Measurements from ENCODE around the gene SCAP. TPM values are rescaled to one million over a fixed set of nuclear protein-coding genes. Genes with fewer than 3 reads are reported as not detected.
A peak's percentile ranks its signal among the peaks of the same experiment; 100 is the strongest.

The SCAP gene
- total and polyA plus RNA-seq, 2 of the 13 experiments (the other 11 are each of a cell fraction or from before 2014, with no cell fraction given): 40.4 to 53.3 TPM

- TF ChIP-seq E2F1 (CRISPR knock-in tag; IDR thresholded peaks at IDR 0.05) (no peak), TIGD3 (CRISPR knock-in tag; IDR thresholded peaks at IDR 0.05; ENCODE audit: borderline replicate concordance) (peak; percentile 60; the same call in 1 of the 2 replicates), NFE2L1 (CRISPR knock-in tag; IDR thresholded peaks at IDR 0.05; ENCODE audit: borderline replicate concordance) (no peak), SMAD3 (CRISPR knock-in tag; IDR thresholded peaks at IDR 0.05) (no peak), HNF4A (CRISPR knock-in tag; IDR thresholded peaks at IDR 0.05) (no peak), MXD4 (CRISPR knock-in tag; IDR thresholded peaks at IDR 0.05) (peak; percentile 50; the same call in 1 of the 2 replicates), ZNF777 (CRISPR knock-in tag; IDR thresholded peaks at IDR 0.05) (no peak), ELF3 (CRISPR knock-in tag; IDR thresholded peaks at IDR 0.05) (peak; percentile 69), BRD4 (CRISPR knock-in tag; IDR thresholded peaks at IDR 0.05) (no peak), MXD3 (CRISPR knock-in tag; IDR thresholded peaks at IDR 0.05) (no peak), CENPX (CRISPR knock-in tag; IDR thresholded peaks at IDR 0.05) (no peak), ZNF354B (CRISPR knock-in tag; IDR thresholded peaks at IDR 0.05) (peak; percentile 67; the same call in 1 of the 2 replicates), E2F5 (CRISPR knock-in tag; conservative IDR thresholded peaks at IDR 0.05) (0 out of 2 replicates have a peak, but pooled peaks have one; percentile 12), SIX1 (CRISPR knock-in tag; IDR thresholded peaks at IDR 0.05; ENCODE audit: borderline replicate concordance) (no peak), CAMTA2 (CRISPR knock-in tag; IDR thresholded peaks at IDR 0.05; ENCODE audit: borderline replicate concordance) (no peak; the same call in 1 of the 2 replicates), FIP1L1 (IDR thresholded peaks at IDR 0.05; ENCODE audit: borderline replicate concordance, insufficient read depth, low read depth, low read length) (no peak), SP4 (CRISPR knock-in tag; IDR thresholded peaks at IDR 0.05) (peak; percentile 58; the same call in 1 of the 2 replicates), KDM5B (CRISPR knock-in tag; IDR thresholded peaks at IDR 0.05; ENCODE audit: borderline replicate concordance) (no peak), NFRKB (IDR thresholded peaks at IDR 0.05) (no peak), PHF21A (CRISPR knock-in tag; IDR thresholded peaks at IDR 0.05) (no peak), CREM (IDR thresholded peaks at IDR 0.05) (no peak; the same call in 1 of the 2 replicates), CREM (CRISPR knock-in tag; IDR thresholded peaks at IDR 0.05) (no peak), U2AF2 (IDR thresholded peaks at IDR 0.05; ENCODE audit: low read depth, low read length) (no peak), FLYWCH1 (CRISPR knock-in tag; IDR thresholded peaks at IDR 0.05) (no peak), ARID2 (CRISPR knock-in tag; IDR thresholded peaks at IDR 0.05; ENCODE audit: borderline replicate concordance) (peak; percentile 65; the same call in 1 of the 2 replicates), ZNF235 (CRISPR knock-in tag; IDR thresholded peaks at IDR 0.05; ENCODE audit: borderline replicate concordance) (no peak), BHLHE40 (IDR thresholded peaks at IDR 0.05; ENCODE audit: low read length) (no peak), ZNF382 (CRISPR knock-in tag; IDR thresholded peaks at IDR 0.05; ENCODE audit: borderline replicate concordance) (no peak)
Measured at GRCh38 chr3:47381317-47382157, 94.2 kb downstream of the SCAP start (continued).

All from HepG2 (cell line).